Measurements from ENCODE around the gene GSPT1.

Gene GSPT1

DNA sequence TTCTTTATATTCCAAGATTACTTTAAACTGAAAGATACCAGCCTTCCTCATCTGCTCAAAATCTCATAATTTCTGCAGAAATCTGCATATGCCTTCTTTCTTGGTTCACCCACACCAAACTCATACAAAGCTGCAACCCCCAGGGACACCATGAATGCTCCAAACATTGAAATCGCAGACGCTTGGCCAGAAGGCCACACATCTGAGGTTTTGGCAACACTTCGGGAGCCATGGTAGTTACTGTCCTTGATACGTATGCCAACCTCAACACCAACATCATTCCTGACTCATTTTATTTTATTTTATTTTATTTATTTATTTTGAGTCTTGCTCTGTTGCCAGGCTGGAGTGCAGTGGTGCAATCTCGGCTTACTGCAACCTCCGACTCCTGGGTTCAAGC is 11.8 kb downstream of the GSPT1 start:
- H3K4me3 ChIP-seq (ENCODE audit: low read depth, low read length), result no peak overlapping the region
- TF ChIP-seq, protein P1, sequence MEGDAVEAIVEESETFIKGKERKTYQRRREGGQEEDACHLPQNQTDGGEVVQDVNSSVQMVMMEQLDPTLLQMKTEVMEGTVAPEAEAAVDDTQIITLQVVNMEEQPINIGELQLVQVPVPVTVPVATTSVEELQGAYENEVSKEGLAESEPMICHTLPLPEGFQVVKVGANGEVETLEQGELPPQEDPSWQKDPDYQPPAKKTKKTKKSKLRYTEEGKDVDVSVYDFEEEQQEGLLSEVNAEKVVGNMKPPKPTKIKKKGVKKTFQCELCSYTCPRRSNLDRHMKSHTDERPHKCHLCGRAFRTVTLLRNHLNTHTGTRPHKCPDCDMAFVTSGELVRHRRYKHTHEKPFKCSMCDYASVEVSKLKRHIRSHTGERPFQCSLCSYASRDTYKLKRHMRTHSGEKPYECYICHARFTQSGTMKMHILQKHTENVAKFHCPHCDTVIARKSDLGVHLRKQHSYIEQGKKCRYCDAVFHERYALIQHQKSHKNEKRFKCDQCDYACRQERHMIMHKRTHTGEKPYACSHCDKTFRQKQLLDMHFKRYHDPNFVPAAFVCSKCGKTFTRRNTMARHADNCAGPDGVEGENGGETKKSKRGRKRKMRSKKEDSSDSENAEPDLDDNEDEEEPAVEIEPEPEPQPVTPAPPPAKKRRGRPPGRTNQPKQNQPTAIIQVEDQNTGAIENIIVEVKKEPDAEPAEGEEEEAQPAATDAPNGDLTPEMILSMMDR (IDR thresholded peaks at IDR 0.05; ENCODE audit: low read depth, low read length), result no peak

DNA sequence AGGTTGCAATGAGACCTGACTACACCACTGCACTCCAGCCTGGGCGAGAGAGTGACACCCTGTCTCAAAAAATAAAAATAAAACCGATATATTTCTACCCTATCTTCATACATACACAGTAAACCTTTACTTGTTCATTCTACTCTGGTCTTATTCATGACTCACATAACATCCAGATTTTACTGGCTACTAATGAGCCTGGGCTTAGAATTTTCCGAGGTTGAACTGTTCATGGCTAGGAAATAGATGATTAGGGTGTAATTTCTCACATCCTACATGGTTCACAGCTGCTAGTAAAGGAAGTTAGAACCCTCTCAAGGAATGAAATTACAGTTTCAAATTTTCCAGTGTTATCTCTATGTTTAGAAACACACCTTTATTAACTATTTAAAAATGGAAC is 14.7 kb downstream of the GSPT1 start:
- TF ChIP-seq, protein P1 (IDR thresholded peaks at IDR 0.05; ENCODE audit: low read depth, low read length), result no peak
- H3K4me3 ChIP-seq (ENCODE audit: low read depth, low read length), result no peak overlapping the region

DNA sequence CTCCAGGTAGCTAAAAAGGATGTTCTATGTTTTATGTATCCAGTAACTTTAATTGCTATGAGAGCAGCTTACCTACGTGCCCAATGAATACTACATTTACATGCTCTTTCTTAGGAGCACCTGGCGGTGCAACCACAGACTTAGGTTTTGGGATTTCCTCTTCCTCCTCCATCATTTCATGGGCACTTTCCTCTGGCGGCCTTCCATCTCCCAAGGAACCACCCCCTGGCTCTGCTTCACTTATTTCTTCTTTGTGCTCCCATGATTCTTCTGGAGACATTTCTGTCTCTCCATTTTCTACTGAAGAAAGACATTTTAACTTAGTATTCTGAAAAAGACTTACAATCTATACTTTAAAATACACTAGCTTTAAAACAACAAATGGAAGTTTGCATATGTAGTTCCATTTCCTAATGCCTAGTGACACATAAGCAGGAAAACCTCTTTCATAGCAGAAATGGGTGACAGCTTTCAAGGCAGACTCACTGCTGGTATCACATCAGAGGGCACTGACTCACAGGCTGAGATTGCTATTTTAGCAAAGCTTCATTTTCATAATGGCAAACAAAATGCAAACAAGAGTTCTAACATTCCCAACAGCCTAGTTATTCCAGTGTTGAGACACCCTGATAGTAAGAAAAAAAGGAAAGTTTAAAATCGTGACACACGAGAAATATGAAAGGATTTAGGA is 19.1 kb downstream of the GSPT1 start:
- TF ChIP-seq, protein P1 (IDR thresholded peaks at IDR 0.05; ENCODE audit: low read depth, low read length), result no peak
- no peak overlapping the region for H3K4me3 ChIP-seq (ENCODE audit: low read depth, low read length)

DNA sequence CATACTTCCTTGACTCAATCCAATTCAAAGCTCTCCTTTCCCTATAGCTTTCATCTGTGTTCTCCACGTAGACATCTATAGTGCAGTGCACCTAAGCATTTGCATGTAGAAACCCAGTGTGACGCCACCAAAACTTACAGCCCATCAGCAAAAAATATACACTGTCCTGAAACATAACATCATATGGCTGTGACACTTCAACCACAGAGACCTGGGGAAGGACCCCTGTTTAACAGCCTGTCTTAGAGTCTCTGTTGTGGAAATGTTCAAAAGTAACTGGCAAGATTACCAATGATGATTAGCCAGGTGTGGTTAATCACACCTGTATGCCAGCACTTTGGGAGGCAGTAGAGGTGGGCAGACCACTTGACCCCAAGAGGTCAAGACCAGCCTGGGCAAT is 22.2 kb downstream of the GSPT1 start:
- no peak overlapping the region for H3K4me3 ChIP-seq (ENCODE audit: low read depth, low read length)
- TF ChIP-seq, protein P1 (IDR thresholded peaks at IDR 0.05; ENCODE audit: low read depth, low read length), result no peak

DNA sequence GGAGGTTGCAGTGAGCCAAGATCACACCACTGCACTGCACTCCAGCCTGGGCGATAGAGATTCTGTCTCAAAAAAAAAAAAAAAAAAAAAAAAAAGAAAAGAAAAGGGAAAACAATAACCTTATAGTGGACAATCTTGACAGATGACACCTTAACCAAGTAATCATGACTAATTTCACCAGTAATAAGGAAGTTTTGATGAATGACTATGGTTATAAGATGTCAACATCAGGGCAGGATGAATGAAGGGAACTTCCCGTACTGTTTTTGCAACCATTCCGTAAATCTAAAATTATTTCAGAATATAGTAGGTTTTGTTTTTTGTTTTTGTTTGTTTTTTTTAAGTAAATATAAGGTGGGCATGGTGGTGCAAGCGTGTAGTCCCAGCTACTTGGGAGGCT is 23.0 kb downstream of the GSPT1 start:
- H3K4me3 ChIP-seq (ENCODE audit: low read depth, low read length), result no peak overlapping the region
- TF ChIP-seq, protein P1 (IDR thresholded peaks at IDR 0.05; ENCODE audit: low read depth, low read length), result no peak

DNA sequence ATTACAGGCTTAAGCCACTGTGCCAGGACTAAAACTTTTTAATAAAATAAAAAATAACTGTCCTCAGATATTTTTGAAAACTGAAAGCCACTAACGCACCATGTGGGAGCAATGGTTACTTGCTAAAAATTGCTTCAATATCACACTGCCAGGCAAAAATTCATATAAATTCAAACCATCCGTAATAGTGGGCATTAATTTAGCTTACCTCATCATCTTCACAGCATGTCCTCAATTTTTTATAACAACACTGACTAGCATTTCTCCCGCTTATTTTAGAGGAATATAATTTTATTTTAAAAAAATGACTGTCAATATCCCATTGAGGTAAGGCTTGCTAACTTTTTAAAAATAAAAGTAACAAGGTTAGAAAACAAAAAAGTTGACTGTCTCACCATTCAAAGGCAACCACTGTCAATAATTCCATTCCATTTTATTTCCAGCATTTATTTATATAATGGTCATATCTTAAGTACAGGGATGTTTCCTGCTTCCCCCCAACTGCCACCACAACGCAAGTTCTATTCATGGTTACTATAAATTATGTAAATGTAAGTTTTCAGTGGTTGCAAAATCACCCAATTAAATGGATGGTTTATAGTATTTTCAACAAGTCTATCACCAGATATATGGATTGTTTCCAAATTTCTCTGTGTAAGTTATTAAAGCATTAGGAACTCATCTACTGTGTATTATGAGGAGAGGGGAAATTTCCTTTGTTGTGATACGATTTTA is 25.4 kb downstream of the GSPT1 start:
- TF ChIP-seq, protein P1 (IDR thresholded peaks at IDR 0.05; ENCODE audit: low read depth, low read length), result no peak
- no peak overlapping the region for H3K4me3 ChIP-seq (ENCODE audit: low read depth, low read length)

DNA sequence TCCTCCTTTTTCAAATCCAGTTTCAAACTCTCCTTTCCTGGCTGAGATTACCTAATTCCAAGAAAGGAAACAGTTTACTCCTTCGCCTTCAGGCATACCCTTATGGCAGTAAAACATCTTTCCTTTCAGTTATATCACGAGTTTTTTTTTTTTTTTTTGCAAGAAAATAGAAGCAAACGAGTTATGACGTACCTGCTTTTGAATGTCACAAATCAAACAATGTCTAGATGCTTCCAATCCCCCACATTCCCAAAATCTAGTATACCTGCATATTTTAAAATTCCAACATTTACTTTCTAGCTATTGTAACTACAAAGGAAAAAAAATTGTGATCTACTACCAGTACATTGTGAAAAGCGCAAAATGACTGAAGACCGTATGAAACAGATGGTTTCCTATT is 28.9 kb downstream of the GSPT1 start:
- TF ChIP-seq, protein P1 (IDR thresholded peaks at IDR 0.05; ENCODE audit: low read depth, low read length), result no peak
- H3K4me3 ChIP-seq (ENCODE audit: low read depth, low read length), result no peak overlapping the region
